Immature natural killer cell (primary cell): ENCODE results near the gene CCDC160. TPM values are rescaled to one million over a fixed set of nuclear protein-coding genes. Genes with fewer than 3 reads are reported as not detected.
"Not testable (repeated sequence)": the region's sequence is repeated elsewhere in the genome, so short reads cannot be mapped to it uniquely, and the experiment has no call there.

ENCODE experiments used
- DNase-seq, 3 donors: peaks; one replicate each; pipeline ENCODE4 v3.0.0; 2022; ENCODE audit warnings: mixed read lengths in 1 of 3
- H3K27ac Mint-ChIP-seq, 6 donors: one replicate each; pipeline ENCODE4 v1.8.0; 2020; ENCODE audit warnings: mixed read lengths in 6 of 6, mild to moderate bottlenecking in 5 of 6, inconsistent platforms in 4 of 6, moderate library complexity in 3 of 6
- H3K27me3 Mint-ChIP-seq, 3 donors: one replicate each; pipeline ENCODE4 v1.8.0; 2020 to 2021; ENCODE audit warnings: low read depth in 3 of 3, mild to moderate bottlenecking in 3 of 3, mixed read lengths in 3 of 3, moderate library complexity in 3 of 3, inconsistent platforms in 1 of 3
- H3K36me3 Mint-ChIP-seq, 3 donors: one replicate each; pipeline ENCODE4 v1.8.0; 2020; ENCODE audit warnings: mixed read lengths in 3 of 3, inconsistent platforms in 2 of 3, mild to moderate bottlenecking in 2 of 3
- H3K4me1 Mint-ChIP-seq, 2 donors: one replicate each; pipeline ENCODE4 v1.8.0; 2020; ENCODE audit warnings: inconsistent platforms in 2 of 2, mild to moderate bottlenecking in 2 of 2, mixed read lengths in 2 of 2, moderate library complexity in 1 of 2
- H3K4me3 Mint-ChIP-seq, 5 donors: one replicate each; pipeline ENCODE4 v1.8.0; 2020; ENCODE audit warnings: mild to moderate bottlenecking in 5 of 5, mixed read lengths in 5 of 5, inconsistent platforms in 3 of 5, moderate library complexity in 3 of 5
- H3K9me3 Mint-ChIP-seq, 6 donors: one replicate each; pipeline ENCODE4 v1.8.0; 2020; ENCODE audit warnings: mild to moderate bottlenecking in 6 of 6, mixed read lengths in 6 of 6, inconsistent platforms in 4 of 6, moderate library complexity in 3 of 6
- polyA plus RNA-seq, 3 donors: library from polyadenylated mRNA; unstranded; fragments of 300-500 nt; fragmentation: Illumina TruSeq; gene quantifications; one replicate each; pipeline ENCODE4 v1.2.3, GENCODE V29; 2021

The CCDC160 gene
- under 1 TPM in 1 of 3 donors, not detected in 2; 0.66 TPM for polyA plus RNA-seq

DNA sequence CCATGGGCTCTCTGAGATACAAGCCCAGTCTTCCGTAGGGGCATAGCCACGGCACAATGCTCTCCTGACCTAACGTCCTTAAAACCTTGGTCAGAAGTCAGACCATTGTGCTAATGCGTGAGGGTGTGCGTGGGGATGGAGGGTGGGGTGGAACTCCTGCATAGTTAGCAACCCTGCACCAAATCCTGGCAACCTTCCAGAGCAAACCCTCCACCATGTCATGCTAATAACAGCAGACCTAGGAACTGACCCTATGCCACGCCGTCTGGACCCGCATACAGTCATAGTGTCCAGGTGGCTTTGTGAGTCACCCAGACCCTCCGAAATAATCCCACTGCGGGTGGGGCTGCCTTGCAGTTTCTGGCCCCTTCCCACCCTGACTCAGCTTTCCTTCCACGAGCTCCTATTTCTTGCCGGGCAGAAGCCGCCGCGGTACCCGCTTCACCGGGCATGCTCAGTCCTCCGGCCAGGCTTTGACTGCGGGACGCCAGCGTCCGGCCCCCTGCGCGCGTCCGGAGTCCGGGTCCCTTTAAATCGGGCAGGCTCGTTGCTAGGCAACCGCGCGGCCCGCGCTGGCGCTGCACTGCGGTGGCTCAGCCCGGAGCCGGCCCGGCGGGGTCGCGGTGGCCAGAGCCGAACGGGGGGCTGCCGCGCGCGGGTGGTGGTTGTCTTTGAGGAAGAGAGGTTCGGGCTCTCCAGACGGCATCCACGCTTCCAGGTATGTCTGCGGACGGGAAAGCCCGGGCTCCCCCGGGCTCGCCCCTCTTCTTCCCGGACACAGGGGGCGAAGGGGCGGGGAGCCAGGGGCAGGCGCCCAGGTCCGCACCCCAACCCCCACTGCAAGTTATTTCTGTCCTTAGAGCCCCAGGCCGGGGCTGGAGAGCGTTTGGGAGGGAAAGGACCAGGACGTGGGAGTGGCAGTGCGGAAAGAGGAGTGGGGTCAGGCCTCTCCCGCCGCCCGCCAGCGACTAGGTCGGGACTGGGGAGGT lies at the start of gene CCDC160:
Gene CCDC160 (plus strand): TSS at position 557 of the 989 bp plus-strand sequence. CDS start 7,619 bp downstream, outside the sequence.
- peak; percentile 31 to 38 (median 35) for DNase-seq
- Mint-ChIP-seq H3K4me1 (no peaks in the 10 kb centered on the region), H3K36me3 (no peaks in the 10 kb centered on the region), H3K27me3 (peaks cover 2 to 6% (median 5%) of the 10 kb centered on the region in 3 donors), H3K4me3 (peak within 1 kb of the TSS; percentile 35 to 58 (median 49)), H3K9me3 (no peaks in the 10 kb centered on the region), H3K27ac (peak within 1 kb of the TSS in 1 of 6 donors; percentile 17)

DNA sequence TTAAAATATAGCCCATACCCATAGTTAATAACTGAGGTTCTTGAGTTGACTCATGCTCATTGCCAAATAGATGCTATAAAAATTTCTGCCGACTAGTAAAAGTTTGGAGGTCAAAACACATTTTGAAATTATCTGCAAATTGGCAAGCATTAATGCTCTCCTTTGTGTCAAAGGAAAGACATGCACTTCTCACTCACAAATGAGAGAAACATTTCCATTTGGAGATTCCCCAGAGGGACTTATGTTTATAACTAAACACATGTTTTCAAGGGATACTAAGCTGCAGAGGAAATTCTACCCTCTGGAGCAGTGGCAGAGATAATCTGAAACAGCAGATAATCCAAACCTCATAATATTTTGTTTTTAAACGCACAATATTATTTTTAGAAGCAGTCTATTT lies 45.7 kb upstream of the CCDC160 start:
- peak overlapping the region in 2 of 5 donors; percentile 2 to 79 for H3K4me3 Mint-ChIP-seq
- H3K27me3 Mint-ChIP-seq: peaks cover 0 to 5% (median 3%) of the 10 kb centered on the region in 3 donors
- no peaks in the 10 kb centered on the region for H3K9me3 Mint-ChIP-seq
- peak overlapping the region in 1 of 6 donors; percentile 38 for H3K27ac Mint-ChIP-seq
- DNase-seq: no peak
- peaks cover 50 to 59% of the 10 kb centered on the region in 2 donors for H3K4me1 Mint-ChIP-seq
- H3K36me3 Mint-ChIP-seq: no peaks in the 10 kb centered on the region

DNA sequence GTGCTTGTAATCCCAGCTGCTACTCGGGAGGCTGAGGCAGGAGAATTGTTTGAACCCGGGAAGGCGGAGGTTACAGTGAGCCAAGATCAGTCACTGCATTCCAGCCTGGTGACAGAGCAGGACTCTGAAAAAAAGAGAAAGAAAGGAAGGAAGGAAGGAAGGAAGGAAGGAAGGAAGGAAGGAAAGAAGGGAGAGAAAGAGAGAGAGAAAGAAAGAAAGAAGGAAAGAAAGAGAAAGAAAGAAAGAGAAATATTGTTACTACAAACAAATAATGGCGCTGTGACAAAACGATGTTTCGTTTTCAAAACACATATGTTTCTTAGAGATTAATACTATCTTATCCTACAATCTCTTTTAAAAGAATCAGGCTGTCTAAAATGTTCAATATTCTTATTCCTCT lies 42.1 kb upstream of the CCDC160 start:
- H3K4me3 Mint-ChIP-seq: no peak overlapping the region
- no peak for DNase-seq
- H3K27ac Mint-ChIP-seq: no peak overlapping the region
- H3K36me3 Mint-ChIP-seq: no peaks in the 10 kb centered on the region
- H3K4me1 Mint-ChIP-seq: peaks cover 23 to 31% of the 10 kb centered on the region in 2 donors
- H3K9me3 Mint-ChIP-seq: no peaks in the 10 kb centered on the region
- peaks cover 0 to 5% (median 1%) of the 10 kb centered on the region in 3 donors for H3K27me3 Mint-ChIP-seq

DNA sequence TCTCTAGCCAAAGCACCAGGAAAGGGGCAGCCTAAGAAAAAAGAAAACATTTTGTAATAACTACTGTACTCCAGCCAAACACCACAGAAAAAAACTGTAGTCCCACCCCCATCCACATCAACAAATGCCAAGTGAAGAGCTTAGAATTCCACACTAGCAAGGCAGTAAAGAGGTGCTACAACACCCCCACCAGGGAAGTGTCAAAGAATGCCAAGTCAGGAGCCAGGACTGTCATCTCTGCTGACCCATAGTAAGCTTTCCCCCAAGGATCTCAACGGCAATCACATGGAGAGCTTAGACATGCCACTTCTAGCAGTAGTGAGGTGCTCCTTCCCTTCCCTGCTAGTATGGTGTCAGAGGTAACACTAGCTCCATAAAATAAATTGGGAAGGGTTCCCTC lies 34.4 kb upstream of the CCDC160 start:
- Mint-ChIP-seq H3K27me3 (peaks cover 0 to 21% (median 3%) of the 10 kb centered on the region in 3 donors), H3K27ac (no peak overlapping the region), H3K4me3 (no peak overlapping the region), H3K9me3 (no peaks in the 10 kb centered on the region), H3K36me3 (no peaks in the 10 kb centered on the region), H3K4me1 (no peaks in the 10 kb centered on the region)
- DNase-seq: no peak

DNA sequence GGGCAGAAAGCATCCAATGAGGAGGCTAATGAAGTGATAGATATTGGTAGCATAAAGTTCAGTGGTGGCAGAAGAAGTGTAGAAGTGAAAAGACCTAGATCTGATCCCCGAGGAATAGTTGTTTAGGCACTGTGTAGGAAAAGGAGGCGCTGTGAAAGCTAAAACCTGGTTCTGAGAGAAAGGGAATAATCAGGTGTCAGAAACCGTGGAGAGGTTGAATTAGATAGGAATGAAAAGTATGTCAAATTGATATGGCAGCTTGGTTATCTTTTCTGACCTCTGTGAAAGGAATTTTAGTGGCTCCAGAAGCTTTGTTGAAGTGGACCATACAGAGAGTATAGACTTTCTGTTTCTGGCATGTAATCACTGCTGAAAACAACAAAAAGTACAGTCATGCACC lies 30.8 kb upstream of the CCDC160 start:
- H3K4me3 Mint-ChIP-seq: no peak overlapping the region
- H3K9me3 Mint-ChIP-seq: peaks cover 0 to 3% (median 0%) of the 10 kb centered on the region in 6 donors
- no peaks in the 10 kb centered on the region for H3K4me1 Mint-ChIP-seq
- DNase-seq: no peak
- H3K27me3 Mint-ChIP-seq: peaks cover 0 to 22% (median 0%) of the 10 kb centered on the region in 3 donors
- H3K36me3 Mint-ChIP-seq: no peaks in the 10 kb centered on the region
- no peak overlapping the region for H3K27ac Mint-ChIP-seq

DNA sequence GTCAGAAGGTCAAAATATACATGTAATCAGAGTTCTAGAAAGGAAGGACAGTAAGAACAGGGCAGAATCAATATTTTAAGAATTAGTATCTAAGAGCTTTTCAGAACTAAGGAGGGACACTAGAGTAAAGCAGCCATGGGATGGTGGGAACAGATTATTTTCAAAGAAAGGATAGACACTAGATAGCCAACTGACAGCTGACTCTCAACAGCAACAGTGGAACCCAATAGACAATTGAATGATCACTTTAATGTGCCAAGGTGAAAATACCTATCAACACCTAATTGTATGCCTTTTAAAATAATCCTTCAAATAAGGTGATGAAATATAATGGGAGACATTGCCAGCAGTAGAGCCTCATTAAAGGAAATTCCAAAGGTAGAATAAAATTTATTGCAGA lies 26.5 kb upstream of the CCDC160 start:
- Mint-ChIP-seq H3K27me3 (peaks cover 0 to 10% (median 0%) of the 10 kb centered on the region in 3 donors), H3K36me3 (no peaks in the 10 kb centered on the region), H3K4me3 (no peak overlapping the region), H3K4me1 (no peaks in the 10 kb centered on the region), H3K9me3 (peaks cover 0 to 4% (median 0%) of the 10 kb centered on the region in 6 donors), H3K27ac (no peak overlapping the region)
- DNase-seq: no peak

DNA sequence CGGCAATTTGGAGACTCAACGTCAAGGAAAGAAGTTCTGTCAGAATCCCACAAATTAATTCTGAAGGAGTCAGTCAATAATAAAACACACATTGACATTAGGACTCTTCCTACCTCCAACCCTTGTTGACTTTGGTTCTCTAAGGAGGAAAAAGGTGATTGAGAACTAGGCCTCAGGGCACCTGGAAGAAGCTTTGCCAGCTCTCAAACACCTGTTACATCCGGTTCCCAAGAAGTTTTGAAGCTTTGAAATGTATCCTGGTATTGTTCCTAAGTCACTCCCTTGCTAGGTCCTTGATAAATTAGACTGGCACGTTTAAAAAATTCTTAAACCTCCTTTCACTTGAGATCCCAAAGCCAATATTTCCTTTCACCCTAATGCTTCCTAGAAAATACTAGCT lies 1.7 kb upstream of the CCDC160 start:
- Mint-ChIP-seq H3K27ac (no peak overlapping the region), H3K4me3 (no peak overlapping the region), H3K4me1 (no peaks in the 10 kb centered on the region), H3K27me3 (peaks cover 2 to 5% (median 4%) of the 10 kb centered on the region in 3 donors), H3K36me3 (no peaks in the 10 kb centered on the region), H3K9me3 (no peaks in the 10 kb centered on the region)
- no peak for DNase-seq

DNA sequence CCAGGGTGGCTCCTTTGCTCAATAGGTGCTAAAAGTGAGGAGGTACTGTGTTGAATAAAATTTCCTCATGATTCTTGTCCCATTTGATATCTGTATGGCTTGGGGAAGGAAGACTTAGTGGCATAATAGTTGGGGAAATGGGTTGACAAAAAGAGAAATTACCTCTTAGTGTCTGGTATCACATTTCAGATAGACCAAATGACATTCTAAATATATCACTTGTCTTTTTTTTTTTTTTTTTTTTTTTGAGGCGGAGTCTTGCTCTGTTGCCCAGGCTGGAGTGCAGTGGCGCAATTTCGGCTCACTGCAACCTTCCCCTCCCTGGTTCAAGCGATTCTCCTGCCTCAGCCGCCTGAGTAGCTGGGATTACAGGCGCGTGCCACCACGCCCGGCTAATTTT lies 1.2 kb downstream of the CCDC160 start:
- not testable (repeated sequence) for DNase-seq, H3K27me3 Mint-ChIP-seq, H3K36me3 Mint-ChIP-seq, H3K27ac Mint-ChIP-seq, H3K4me1 Mint-ChIP-seq, H3K9me3 Mint-ChIP-seq
- peak overlapping the region in 4 of 5 donors; percentile 15 to 51 (median 44) for H3K4me3 Mint-ChIP-seq

DNA sequence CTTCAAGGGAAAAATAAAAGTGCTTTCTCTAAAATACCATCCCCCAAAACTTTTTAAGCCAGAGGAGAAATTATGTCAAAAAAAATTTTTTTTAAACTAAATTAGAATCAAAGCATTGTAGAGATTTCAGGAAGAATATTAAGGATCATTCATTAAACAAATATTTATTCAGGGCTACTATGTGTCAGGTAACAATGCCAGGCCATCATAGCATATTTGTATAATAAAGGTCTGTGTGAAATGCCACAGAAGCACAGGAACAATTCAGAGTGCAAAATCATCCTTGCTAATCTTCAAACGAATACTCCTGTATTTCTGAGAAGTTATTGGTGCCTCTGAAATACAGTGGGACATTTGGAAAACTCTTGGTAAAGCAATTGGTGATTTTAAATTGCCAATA lies 2.0 kb downstream of the CCDC160 start:
- no peaks in the 10 kb centered on the region for H3K4me1 Mint-ChIP-seq
- H3K9me3 Mint-ChIP-seq: no peaks in the 10 kb centered on the region
- H3K36me3 Mint-ChIP-seq: no peaks in the 10 kb centered on the region
- H3K27ac Mint-ChIP-seq: no peak overlapping the region
- DNase-seq: no peak
- H3K4me3 Mint-ChIP-seq: no peak overlapping the region
- H3K27me3 Mint-ChIP-seq: peaks cover 1 to 8% (median 7%) of the 10 kb centered on the region in 3 donors

DNA sequence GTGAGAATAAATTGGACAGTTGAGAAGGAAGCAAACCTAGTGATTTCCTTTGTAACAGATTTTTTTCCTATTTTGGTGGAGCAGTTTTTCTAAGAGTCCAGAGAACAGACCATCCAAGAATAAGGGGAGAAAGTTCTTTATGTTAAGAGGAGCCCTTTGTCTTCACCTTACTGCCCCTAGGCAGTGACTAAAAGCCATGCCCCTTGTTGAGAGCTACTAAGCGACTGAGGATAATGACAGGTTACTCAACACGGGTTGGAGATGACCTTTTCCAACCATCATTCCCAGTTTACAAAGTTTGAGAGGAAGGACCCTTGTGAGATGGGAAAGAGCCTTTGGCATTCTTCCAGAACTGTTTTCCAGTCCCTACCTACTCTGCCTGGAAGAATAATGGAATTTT lies 3.2 kb downstream of the CCDC160 start:
- H3K27ac Mint-ChIP-seq: no peak overlapping the region
- DNase-seq: no peak
- H3K9me3 Mint-ChIP-seq: no peaks in the 10 kb centered on the region
- no peaks in the 10 kb centered on the region for H3K4me1 Mint-ChIP-seq
- no peak overlapping the region for H3K4me3 Mint-ChIP-seq
- H3K36me3 Mint-ChIP-seq: no peaks in the 10 kb centered on the region
- H3K27me3 Mint-ChIP-seq: peaks cover 1 to 10% (median 7%) of the 10 kb centered on the region in 3 donors

DNA sequence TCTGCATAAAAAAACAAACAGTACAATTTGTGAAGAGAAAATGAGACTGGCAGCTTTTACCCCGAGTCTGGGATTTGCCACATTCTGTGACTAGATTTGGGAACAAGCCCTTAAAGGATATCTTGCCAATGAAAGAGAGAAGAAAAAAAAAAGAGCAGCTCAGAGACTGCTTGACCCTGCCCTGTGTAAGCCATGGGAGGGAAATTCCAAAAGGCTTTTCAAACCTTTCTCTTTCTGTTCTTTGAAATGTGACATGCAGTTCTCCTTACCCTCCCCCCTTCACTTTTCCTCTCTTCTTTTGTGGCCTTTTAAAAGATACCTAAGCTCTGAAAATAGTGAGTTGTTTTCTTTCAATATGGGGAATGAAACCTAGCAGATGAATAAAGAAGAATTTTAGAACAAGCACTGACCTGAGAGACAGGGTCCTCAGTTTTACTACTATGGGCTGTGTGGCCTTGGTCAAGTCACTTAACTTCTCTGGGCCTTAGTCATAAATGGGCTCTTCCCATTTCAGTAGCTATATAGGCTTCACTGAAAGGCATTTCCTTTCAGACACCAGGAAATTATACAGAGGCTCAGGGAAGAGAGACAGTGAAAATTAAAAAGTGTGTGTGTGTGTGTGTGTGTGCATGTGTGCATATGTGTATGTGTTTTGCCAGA lies 5.1 kb downstream of the CCDC160 start:
- Mint-ChIP-seq H3K36me3 (no peaks in the 10 kb centered on the region), H3K4me3 (no peak overlapping the region), H3K27ac (no peak overlapping the region), H3K27me3 (peaks cover 1 to 14% (median 3%) of the 10 kb centered on the region in 3 donors), H3K9me3 (no peaks in the 10 kb centered on the region), H3K4me1 (no peaks in the 10 kb centered on the region)
- no peak for DNase-seq

DNA sequence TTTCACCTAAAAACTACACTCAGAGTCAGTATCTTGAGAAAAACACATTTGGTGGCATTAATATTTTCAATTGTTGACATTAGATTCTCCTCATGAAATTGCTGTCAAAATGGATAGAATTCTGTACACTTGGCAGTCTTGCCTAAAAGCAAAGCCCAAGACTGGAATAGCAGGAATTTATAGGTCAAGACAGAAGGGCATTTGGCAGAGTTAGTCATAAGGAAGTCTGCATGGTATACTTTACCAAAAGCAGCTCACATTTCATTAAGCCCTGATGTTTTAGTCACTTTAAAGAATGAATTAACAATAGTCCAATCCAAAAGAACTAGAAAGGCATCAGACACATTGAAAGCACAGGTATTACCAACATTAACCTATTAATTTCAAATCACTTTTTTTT lies 7.1 kb downstream of the CCDC160 start:
- H3K27ac Mint-ChIP-seq: no peak overlapping the region
- no peaks in the 10 kb centered on the region for H3K4me1 Mint-ChIP-seq
- no peaks in the 10 kb centered on the region for H3K36me3 Mint-ChIP-seq
- no peak overlapping the region for H3K4me3 Mint-ChIP-seq
- H3K27me3 Mint-ChIP-seq: peaks cover 0 to 9% (median 5%) of the 10 kb centered on the region in 3 donors
- DNase-seq: no peak
- H3K9me3 Mint-ChIP-seq: no peaks in the 10 kb centered on the region

DNA sequence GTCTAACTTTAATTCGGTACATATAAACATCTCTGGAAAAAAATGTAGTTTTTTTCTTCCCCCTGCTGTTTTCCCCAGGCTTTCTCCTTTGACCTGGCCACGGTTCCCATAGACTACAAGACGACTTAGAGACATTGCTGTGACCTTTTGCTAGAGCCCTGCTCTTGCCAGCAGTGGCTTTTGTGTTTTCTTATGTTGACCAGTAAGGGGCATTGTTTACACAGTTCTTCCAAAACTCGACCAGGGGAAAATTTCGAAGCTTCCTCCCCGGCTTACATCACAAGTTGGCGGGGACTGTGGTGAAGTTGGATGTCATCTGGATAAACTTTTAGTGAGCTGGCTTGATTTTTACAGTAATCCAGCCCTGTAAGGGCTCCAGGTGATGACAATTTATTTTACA lies 9.3 kb downstream of the CCDC160 start:
- Mint-ChIP-seq H3K27me3 (peaks cover 0 to 9% (median 4%) of the 10 kb centered on the region in 3 donors), H3K36me3 (no peaks in the 10 kb centered on the region), H3K4me3 (no peak overlapping the region), H3K9me3 (no peaks in the 10 kb centered on the region), H3K4me1 (no peaks in the 10 kb centered on the region), H3K27ac (no peak overlapping the region)
- DNase-seq: no peak

DNA sequence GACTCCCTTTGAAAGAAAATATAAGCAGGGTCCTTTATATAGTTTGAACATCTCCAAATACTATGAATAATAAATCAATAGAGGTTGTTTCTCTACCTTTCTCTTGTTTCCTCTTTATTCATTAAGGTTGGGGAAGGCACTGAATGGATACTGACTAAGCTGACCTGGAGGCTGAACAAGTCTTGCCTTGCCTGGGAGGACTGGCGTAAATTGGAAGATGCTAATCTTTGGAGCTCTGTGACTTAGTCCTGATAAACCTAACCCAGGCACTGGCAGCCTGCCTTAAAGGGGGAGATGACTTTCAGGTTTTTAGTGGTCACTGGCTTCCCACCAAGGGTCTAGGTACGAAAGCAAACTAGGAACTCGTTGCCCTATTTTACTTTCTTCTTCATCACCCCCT lies 10.5 kb downstream of the CCDC160 start:
- Mint-ChIP-seq H3K27me3 (peaks cover 0 to 11% (median 4%) of the 10 kb centered on the region in 3 donors), H3K4me3 (no peak overlapping the region), H3K9me3 (no peaks in the 10 kb centered on the region), H3K4me1 (no peaks in the 10 kb centered on the region), H3K27ac (no peak overlapping the region), H3K36me3 (no peaks in the 10 kb centered on the region)
- no peak for DNase-seq
